GM12801 (cell line): ENCODE measurements around the gene IFNL3.

Experiments used
- TF ChIP-seq, protein P1 (sequence below): IDR thresholded peaks from one replicate; pipeline ENCODE4 v1.5.1; 2011; ENCODE audit warnings: control low read depth; ENCODE audit not compliant: insufficient read length; ENCODE audit errors: extremely low read depth

Gene IFNL3

DNA sequence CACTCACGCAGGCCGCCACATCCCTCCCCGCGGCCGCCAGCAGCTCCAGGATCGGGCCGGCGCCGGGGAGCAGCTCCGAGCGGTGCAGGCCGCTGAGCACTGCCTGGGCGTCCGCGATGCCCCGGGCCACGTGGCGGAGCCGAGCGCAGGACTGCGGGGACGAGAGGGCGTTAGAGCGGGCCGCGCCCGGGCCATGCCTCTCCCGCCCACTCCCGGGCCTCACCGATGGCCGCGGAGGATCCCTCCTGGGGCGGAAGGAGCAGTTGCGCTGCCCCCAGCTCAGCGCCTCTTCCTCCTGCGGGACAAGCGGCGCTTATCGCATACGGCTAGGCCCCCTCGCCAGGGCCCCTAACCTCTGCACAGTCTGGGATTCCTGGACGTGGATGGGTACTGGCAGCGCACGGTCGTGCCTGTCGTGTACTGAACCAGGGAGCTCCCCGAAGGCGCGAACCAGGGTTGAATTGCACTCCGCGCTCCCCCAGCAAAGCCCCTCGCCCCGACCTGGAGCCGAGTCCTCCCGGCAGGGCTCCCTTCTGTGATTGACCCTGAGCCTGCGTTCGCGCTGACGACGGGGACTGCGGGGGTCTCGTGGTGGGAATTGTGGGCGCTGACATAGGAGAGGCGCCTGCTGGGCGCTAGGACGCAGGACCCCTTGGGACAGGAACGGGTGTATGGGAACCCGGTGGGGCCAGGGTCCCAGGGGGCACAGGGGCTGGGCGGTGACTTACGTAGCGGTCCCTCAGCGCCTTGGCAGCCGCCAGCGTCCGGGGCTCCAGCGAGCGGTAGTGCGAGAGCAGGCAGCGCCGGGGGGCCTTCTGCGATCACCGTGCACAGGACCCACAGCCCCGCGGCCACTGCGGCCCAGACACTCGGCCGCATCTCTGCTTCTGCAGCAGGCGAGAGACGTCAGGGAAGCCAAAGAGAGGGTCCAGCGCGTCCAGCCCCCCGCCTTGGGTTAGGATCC, 3.2 kb upstream of the IFNL3 start:
- TF ChIP-seq, protein P1, sequence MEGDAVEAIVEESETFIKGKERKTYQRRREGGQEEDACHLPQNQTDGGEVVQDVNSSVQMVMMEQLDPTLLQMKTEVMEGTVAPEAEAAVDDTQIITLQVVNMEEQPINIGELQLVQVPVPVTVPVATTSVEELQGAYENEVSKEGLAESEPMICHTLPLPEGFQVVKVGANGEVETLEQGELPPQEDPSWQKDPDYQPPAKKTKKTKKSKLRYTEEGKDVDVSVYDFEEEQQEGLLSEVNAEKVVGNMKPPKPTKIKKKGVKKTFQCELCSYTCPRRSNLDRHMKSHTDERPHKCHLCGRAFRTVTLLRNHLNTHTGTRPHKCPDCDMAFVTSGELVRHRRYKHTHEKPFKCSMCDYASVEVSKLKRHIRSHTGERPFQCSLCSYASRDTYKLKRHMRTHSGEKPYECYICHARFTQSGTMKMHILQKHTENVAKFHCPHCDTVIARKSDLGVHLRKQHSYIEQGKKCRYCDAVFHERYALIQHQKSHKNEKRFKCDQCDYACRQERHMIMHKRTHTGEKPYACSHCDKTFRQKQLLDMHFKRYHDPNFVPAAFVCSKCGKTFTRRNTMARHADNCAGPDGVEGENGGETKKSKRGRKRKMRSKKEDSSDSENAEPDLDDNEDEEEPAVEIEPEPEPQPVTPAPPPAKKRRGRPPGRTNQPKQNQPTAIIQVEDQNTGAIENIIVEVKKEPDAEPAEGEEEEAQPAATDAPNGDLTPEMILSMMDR, result no peak

DNA sequence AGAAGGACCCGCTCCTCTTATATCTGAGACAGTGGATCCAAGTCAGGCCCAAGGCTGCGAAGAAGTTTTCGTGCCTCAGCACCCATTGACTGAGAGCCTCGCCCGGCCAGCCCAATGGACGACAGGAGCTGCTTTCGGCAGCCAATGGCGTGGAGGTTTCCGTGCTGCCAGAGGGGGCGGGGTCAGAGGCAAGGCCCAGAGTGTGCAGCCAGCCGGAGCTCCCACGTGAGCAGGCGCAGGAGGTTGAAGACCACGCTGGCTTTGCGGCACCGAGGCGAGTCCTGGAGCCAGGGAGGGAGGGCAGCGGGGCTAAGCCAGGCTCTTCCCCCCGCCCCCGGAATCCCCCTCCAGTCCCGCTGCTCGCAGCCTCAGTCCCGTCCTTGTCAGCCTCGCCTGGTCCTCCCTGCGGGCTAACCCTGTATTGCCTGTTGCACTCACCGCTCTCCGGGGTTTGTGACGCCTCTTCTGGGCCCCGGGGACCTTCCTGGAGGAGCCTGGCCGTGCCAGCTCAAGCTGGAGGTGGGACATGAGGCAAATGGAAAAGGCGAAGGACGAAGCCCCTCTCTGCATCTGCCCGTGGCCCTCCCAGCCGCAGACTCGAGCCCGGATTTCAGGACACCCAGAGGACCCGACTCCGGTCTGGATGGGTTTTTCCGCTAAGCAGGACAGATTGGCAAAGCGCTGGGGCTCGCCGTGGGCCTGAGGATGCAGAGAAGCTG, 2.3 kb upstream of the IFNL3 start:
- TF ChIP-seq, protein P1, result no peak

DNA sequence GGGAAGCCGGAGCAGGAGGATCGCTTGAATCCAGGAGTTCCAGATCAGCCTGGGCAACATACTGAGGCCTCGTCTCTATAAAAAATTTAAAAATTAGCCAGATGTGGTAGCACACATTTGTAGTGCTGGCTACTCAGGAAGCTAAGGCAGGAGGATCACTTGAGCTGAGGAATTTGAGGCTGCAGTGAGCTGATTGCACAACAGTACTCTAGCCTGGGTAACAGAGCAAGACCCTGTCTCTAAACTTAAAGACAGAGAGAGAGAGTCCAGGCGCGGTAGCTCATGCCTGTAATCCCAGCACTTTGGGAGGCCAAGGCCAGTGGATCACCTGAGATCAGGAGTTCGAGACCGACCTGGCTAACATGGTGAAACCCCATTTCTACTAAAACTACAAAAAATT, 4.4 kb downstream of the IFNL3 start:
- TF ChIP-seq, protein P1, result no peak

DNA sequence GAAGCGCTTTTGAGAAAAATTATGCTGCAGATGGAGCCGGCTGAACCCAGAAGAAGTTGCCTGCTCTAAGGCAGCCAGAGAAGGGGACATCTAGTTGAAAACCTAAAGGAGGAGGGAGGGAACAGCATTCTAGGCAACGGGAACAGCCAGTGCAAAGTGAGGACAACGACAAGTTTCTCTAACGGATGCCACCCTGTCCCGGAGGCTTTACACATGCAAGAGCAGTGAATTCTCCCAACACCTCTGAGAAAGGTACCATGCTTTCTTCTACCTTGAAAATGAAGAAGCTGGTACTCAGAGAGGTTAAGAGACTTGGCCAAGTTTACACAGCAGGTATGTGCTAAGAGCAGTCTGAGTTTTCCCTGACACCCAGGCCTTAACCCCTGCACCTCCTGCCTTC, 5.9 kb downstream of the IFNL3 start:
- TF ChIP-seq, protein P1, result no peak

DNA sequence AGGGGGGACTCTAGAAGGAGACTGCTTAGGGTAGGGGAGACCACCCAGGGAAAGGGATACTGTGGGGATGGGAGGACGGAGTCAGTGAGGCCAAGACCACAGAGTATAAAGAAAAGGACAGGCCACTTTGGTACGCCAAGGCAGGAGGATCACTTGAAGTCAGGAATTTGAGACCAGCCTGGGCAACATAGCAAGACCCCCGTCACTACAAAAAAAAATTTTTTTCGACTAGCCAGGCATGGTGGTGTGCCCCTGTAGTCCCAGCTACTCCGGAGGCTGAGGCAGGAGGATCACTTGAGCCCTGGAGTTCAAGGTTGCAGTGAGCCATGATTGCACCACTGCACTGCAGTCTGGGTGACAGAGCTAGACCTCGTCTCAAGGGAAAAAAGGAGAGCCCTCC, 6.6 kb downstream of the IFNL3 start:
- TF ChIP-seq, protein P1, result no peak

DNA sequence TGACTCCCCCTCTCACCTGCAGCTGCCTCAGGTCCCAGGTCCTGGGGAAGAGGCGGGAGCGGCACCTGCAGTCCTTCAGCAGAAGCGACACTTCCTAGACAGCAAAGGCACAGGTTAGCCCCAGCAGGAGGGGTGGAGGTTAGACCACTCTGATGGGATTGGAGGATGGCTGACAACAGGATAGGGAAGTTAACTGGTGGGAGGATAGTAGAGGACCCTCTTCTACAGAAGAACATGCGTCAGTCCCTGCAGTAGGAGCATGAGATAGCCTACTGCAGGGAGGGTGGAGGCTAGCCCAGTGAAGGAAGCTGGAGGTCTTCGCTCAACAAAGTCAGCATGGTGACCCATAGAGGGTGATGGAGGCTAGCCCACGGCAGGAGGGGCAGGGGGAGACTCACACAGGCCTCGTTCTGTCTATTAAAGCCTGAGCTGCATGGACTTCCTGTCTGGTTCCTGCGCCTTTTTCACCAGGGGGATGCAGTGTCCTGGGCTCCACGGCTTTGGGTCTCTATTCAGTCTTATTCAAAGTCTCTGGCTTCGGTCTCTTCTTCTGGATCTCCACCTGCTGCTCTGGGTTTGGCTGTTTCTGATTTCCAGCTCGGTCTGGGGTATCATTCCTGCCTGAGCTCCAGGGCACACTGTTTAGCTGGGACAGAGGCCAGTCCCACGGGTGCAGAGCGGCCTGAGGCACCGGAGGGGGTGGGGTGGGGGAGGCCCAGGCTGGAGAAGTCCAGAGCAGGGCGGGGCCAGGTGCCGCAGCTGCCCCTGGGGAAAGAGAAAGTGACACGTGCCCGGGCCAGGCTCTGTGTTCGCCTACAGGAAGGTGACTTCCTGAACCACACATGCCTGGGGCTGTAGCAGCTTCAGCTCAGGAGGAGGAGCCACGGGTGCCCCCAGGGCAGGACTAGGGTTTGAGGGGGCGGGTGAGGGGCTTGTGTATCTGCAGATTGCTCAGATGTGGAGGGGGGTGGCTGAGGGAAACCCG, 7.3 kb downstream of the IFNL3 start:
- TF ChIP-seq, protein P1, result no peak
